ENCODE data around the gene EEPD1.

Gene EEPD1

GRCh38 chr7:36262309-36263094 is 109.4 kb downstream of the EEPD1 start:
- no peak for DNase-seq

- DNase-seq: no peak
These were observed 110.0 kb downstream of the EEPD1 start for GRCh38 chr7:36263095-36263484.

DNA sequence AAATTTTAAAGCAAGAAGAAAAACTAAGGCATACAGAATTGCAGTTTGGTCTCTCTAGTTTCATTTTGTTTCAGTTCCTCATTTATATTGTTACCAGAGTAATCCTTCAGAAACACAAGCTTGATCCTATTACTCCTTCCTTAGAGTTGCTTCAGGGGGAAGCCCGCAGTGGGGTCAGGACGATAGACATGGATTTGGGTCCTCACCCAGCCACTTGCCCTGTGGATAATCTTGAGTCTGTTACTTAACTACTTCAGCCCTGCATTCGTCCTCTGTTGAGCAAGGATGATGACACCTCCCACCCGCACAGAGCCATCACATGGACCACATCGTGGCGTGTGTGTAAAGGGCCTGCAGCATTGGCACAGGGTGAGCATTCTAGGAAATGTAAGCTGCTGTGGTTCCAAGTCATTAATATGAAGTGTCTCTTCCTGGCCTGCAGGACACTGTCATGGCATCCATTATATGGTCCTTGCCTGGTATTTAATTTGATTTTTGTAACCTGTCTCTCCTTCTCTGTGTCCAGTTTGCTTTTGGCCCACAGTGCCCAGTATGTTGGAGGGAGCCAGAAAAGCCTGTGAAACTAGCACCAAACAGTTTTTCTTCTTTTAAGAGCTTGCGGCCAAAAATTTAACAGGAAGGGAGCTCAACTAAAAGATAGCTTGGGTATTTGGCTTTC is 111.2 kb downstream of the EEPD1 start:
- no peak for DNase-seq

GRCh38 chr7:36264913-36265516 is 112.0 kb downstream of the EEPD1 start:
- DNase-seq: no peak

DNA sequence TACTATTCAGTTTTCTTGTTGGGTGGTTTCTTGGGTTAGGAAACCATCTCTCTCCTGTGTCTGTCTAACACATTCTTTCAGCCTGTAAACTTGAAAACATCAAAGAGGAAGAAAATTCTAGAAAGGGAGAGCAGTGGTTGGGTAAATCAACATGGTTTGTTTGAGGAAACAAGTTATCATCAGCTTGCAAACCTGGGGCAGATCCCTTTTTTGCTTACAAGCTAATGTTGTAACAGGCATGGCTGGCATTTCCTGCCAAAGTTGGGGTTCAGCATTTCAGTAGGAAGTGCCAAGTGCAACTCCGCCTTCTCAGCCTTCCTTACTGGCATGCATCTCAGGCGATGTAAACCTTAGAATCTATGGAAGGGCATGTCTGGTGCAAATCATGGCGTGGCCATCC is 112.6 kb downstream of the EEPD1 start:
- no peak for DNase-seq

- no peak for DNase-seq
These were observed 113.1 kb downstream of the EEPD1 start for GRCh38 chr7:36266190-36266589.

DNA sequence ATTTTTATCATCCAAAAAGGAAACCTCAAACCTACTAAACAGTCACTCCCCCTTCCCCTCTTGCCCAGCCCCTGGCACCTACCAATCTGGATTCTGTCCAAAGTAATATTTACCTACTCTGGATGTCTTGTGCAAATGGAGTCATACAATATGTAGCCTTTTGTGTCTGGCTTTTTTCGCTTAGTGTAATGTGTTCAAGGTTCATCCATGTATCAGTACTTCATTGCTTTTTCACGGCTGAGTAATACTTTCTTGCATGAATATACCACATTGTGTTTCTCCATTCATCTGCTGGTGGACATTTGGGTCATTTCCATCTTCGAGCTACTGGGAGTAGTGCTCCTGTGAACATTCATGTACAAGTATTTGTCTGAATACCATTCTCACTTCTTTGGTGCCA is 113.6 kb downstream of the EEPD1 start:
- DNase-seq: no peak

GRCh38 chr7:36272211-36272566 is 119.1 kb downstream of the EEPD1 start:
- no peak for DNase-seq

DNA sequence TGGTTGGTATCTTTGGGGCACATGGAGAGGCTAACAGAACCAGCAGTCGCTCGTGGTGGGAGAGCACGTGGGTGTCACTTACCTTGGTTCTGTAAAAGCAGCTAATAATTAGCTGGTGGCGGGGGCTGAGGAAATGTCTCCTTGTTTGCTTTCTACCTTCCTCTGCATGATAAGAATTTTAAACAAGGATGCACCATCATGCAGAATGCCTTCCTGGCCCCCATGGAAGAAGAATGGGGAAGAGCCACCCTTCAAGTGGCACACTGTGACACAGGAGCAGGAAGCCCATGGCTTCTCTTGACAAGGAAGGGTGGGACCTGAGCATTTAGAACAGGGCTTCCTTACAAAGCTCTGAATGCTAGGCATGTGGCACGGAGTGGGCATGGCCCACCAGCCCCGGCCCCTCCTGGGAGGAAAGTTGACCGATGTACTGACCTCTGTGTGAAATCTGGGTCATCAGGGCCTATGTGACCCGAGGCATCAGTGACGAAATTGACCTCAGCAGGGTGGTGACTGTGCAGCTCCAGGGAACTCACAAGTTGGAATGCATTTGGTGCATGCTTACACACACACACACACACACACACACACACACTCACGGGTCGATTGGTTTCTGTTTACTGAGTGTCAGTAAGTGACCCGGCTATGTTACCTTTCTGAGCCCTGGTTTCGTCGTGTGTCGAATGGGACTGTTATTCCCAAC is 119.7 kb downstream of the EEPD1 start:
- no peak for DNase-seq

DNA sequence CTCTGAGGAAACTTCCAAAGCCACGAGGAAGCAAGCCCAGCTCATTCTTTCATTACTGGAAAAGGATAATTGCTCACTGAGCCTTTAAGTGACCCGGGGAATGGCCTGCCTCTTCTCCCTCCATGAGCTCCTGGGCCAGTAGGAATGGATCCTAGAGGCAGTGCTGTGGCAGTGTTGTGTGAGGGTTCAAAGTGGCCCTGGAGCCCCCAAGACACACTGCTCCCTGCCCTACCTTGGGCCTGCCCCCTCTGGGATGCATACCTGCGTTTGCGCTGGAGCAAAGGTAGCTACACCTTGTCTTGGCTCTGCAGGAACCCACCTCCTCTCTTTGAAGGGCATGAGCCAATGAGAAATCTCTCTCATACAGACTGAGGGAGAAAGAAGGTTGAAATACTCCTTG is 120.8 kb downstream of the EEPD1 start:
- DNase-seq: no peak

DNA sequence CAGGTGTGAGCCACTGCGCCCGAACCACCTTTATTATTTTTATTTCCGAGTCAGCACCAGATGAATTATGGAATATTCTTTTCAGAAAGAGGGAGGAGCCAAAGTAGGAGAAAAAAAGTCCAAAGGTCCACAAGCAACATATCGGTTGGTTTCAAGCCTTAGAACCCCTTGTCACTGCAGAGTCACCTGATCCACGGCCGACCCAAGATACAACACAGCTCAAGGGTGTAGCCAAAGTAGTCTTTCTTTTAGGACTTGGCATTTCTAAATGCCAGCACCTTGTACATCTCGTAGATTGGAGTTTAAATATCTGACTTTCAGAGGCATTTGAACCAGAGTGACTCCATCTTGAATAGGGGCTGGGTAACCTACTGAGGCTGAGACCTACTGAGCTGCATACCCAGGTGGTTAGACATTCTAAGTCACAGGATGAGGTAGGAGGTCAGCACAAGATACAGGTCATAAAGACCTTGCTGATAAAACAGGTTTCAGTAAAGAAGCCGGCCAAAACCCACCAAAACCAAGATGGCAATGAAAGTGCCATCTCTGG is 122.8 kb downstream of the EEPD1 start:
- DNase-seq: no peak

DNA sequence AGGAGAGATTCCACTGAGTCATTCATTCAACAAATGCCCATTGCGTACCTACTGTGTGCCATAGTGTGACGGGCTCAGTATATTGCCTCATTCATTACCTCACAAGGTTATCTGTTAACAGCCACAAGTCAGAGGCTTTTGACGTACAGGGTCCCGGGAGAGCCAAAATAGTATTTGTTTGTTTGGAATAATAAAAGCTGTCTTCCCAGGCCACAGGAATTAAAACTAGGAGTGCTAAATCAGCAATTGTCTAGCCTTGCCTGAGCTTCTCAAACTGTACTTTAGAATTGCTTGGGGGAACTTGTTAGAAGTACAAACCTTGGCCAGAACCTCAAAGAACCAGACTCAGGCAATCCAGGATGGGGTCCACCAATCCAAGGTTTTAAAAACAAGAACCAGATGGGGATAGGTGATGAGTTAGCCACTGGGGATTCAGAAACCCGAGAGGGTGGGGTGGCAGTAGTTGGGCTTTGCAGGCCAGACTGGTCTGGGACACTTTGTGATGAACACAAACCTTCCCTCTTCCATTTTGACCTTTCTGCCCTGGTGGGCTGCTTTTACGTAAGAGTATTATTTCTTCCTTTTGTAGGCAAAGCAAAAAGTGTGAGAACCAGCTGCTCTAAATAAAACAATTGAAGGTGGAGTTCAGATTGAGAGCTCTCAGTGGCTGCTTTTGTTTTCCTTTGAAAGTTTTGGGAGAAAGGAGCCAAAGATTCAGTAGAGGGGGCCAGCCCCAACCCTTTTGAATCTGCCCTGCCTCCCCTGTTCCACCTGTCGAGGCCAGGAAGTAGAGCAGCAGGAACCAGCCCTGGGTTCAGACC is 123.6 kb downstream of the EEPD1 start:
- DNase-seq: no peak

DNA sequence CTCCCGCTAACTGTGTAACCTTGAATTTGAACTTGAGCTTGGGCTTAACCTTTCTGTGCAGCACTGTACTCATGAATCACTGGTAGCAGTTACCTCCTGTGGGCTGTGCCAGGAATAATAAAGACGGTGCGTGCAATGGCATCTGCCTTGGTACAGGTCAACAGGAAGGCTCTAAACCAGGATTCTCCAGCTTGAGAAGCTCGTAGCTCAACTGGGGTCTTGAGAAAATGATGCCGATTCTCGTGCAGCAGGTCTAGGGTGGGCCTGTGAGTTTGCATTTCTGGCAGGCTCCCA is 124.1 kb downstream of the EEPD1 start:
- no peak for DNase-seq

DNA sequence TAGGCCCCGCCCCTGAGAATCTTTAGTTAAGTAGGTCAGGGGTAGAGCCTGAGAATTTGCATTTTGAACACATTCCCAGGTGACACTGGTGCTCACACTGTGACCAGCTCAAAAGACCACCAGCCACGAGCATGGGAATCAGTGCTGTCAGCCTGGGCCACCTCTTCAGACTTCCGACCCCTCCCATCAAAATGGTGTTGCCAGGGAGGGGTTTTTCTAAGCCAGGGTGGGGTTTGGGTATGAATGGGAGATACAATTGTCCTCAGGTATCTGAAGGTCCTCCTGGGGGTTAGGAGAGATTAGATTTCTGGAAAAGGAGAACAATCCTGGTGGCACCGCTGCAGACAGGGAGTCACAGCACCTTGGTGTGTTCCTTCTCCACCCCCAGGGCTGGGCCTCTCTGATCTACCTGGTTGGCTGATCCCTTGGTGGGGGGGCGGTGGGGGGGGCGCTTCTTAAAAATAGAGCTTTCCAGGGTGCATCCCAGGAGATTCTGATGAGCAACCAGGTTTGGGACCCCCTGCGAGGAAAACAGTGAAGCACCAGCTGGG is 125.1 kb downstream of the EEPD1 start:
- DNase-seq: no peak

GRCh38 chr7:36278620-36279172 is 125.6 kb downstream of the EEPD1 start:
- no peak for DNase-seq

DNA sequence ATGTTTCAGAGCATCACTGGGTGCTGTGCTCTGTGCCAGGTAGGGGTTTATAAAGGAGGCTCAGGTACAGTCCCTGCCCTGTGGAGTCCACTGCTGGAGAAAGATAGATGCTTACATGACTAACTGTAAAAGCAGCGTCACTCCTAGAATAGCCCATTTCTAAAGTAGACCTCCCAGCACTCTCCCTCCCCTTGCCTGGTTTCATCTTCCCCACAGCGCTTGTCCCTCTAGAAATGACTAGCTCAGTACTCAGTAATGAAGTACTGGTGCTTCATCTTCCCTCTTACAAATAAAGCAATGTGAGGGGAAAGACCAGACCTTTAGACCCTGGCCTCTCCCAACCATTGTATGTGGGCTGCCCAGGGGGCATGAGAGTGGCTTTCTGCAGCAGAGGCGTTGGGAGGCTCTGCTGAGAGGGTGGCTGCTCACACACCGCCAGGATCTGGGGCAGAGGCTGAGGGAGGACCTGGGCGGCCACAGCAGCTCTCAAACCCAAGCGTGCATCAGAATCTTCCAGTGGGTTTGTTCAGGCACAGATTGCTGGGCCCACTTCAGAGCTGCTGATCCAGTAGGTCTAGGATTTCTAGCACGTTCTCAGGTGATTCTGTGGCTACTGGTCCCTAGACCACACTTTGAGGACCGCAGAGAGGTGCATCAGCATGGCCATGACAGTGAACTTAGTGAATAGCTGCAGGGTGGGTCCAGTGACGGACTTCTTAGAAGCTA is 126.3 kb downstream of the EEPD1 start:
- DNase-seq: no peak

DNA sequence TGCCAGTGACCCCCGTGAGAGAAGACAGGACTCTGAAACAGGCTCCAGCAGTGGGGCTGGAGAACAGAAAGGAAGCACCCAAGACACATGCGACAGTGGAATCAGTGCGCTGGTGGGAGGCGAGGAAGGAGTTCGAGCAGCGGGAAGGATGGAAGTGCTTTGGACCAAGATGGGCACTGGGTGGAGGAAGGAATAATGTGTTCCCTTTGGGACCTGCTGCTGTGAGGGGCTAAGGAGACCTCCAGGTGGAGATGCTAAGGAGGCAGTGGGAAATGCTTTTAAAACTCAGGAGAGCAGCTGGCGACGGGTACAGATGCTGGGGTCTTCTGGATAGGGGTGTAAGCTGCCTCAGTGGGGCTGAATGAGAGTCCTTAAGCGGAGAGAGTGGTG is 126.9 kb downstream of the EEPD1 start:
- no peak for DNase-seq

DNA sequence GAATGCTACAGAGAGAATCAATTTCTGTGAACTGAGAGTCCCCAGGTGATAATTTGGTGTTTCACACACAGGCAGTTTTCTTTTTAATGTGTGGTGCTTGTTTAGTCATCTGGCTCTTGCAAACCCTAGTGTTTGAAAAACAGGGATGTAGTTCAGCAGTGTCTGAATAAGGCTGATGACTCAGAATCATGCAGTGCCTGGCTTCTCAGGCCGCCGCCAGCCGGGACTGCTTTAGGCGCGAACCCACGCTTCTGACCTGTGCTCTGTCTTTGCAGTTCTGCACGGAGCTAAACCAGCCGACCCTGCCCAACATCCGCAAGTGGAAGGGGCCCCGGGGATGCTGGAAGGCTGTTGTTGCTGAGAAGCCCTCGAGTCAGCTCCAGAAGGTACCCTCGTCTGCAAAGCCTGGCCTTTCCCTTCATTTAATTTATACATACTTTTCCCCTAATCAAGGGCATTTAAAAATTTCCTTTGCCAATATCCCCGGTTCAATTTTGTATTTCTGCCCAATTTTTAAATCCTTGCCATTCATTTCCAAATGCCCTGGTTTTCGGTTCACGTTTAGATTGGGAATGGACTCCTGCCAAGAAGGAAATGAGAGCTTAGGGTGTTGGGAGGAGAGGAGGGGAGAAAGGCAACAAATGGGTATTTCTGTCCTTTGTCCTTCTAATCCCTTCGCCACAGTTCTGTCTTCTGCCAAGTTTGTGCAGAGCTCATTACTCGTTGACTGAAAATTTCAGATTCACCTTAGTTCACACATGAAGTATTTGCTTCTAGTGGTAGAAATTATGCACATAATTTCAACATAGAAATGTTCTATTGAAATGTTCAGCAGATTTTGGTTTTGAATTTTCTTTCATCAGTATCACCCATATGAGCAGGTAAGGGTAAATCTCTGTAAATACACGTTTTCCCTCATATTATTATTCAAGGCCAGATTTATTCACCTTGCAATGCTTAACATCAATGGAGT is 128.1 kb downstream of the EEPD1 start:
- DNase-seq: no peak

- DNase-seq: no peak
These were observed 129.1 kb downstream of the EEPD1 start for GRCh38 chr7:36281945-36282717.
